NCI-H187 treated with DMSO at 0.1 percent for 48 hours (cell line): ENCODE measurements around the gene KDM4C.
"Not testable (repeated sequence)": the region's sequence is repeated elsewhere in the genome, so short reads cannot be mapped to it uniquely, and the experiment has no call there.

ENCODE experiments used
- DNase-seq: peaks from one replicate; lab custom pipeline; 2025; lab: John Stamatoyannopoulos, UW

KDM4C gene

GRCh38 chr9:6975198-6975597, 217.4 kb downstream of the KDM4C start:
- no peak for DNase-seq

- DNase-seq = no peak
These were observed 220.0 kb downstream of the KDM4C start for GRCh38 chr9:6977761-6978160.

- DNase-seq = no peak
These were observed 220.8 kb downstream of the KDM4C start for GRCh38 chr9:6978591-6978990.

DNA sequence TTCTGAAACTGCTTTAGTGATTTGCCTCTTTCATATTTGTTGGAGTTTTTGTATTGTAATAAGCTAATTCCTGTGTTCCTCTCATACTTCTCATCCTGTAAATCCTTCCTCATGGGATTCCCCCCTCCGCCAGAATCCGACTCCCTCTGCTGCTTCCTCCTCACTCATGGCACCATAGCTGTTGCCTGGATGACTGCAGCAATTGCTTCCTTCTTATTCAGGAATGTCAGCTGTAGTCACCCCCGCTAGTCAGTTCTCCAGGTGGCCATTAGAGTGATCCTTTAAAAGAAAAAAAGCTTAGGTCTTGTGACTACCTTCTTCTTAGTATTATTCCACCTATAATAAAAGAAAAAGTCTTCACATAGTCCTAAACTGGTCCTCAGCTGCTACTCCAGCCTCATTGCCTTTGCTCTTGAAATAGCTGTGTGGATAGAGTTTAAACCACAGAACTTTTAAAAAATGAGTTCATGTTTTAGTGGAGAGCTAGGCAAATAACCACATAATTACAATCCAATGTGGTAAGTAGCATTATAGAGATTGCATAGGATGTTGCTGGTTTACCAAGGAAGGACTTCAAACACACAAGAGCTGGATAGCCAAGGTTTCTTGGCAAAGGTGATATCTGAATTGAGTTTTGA, 227.3 kb downstream of the KDM4C start:
- no peak for DNase-seq

- no peak for DNase-seq
These were observed 228.5 kb downstream of the KDM4C start for GRCh38 chr9:6986141-6986815.

- no peak for DNase-seq
These were observed 229.6 kb downstream of the KDM4C start for GRCh38 chr9:6987381-6987780.

- DNase-seq = no peak
These were observed 233.6 kb downstream of the KDM4C start for GRCh38 chr9:6991418-6991817.

- no peak for DNase-seq
These were observed 238.5 kb downstream of the KDM4C start for GRCh38 chr9:6996061-6996854.

GRCh38 chr9:6997330-6997729, 239.6 kb downstream of the KDM4C start:
- no peak for DNase-seq

- no peak for DNase-seq
These were observed 242.0 kb downstream of the KDM4C start for GRCh38 chr9:6999794-7000193.

DNA sequence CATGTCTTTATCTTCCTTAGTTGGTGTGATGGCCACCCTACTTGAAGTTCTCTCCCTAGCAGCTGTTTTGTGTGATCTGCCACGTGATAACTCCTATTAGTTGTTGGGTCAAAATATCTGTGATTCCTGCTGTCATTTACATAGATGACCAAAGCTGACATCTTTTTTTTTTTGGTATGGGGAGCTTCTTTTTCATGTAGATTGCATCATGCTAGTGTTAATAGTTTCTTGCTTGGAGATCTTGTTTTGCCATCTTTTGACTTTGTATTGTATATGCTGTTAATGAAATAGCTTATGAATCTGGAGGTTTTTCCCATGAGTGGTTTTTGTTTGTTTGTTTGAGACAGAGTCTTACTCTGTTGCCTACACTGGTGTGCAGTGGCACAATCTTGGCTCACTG, 243.8 kb downstream of the KDM4C start:
- DNase-seq = no peak

DNA sequence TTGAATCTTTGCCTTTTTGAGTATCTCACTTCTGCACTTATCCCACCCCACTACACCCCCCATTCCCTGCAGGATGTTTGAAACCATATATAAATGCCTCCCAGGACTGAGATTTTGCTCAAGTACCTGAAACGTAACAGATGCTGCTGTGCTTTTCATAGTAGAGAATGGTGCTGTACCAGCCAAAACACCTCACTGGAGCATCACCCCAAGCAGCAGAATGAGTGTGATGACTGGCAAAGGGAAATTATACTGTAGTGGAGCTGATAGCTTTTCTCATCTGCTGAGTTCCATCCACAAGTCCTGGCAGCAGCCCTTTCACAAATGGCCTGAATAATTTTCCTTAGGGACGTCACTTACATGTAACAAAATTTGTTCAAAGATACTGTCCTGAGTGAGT, 246.1 kb downstream of the KDM4C start:
- no peak for DNase-seq

DNA sequence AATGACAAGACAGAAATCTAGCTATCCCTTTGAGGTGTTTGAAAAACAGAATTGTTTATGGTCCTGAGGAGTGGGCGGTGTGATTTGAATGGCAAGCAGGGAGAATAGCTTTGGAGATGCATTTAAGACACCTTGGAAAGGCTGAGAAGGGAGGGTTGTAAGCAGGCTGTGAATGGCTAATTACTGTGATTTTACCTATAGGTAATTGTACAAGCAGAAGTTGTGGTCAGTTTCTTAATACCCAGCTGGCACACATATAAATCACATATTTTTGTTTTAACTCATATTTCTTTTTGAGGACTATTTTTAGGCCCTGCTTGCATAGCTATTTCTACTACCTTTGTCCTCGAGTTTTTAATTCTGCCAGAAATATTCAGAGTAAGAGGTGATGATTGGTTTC, 248.6 kb downstream of the KDM4C start:
- no peak for DNase-seq

- no peak for DNase-seq
These were observed 250.6 kb downstream of the KDM4C start for GRCh38 chr9:7008411-7008810.

GRCh38 chr9:7009065-7009464, 251.3 kb downstream of the KDM4C start:
- no peak for DNase-seq

DNA sequence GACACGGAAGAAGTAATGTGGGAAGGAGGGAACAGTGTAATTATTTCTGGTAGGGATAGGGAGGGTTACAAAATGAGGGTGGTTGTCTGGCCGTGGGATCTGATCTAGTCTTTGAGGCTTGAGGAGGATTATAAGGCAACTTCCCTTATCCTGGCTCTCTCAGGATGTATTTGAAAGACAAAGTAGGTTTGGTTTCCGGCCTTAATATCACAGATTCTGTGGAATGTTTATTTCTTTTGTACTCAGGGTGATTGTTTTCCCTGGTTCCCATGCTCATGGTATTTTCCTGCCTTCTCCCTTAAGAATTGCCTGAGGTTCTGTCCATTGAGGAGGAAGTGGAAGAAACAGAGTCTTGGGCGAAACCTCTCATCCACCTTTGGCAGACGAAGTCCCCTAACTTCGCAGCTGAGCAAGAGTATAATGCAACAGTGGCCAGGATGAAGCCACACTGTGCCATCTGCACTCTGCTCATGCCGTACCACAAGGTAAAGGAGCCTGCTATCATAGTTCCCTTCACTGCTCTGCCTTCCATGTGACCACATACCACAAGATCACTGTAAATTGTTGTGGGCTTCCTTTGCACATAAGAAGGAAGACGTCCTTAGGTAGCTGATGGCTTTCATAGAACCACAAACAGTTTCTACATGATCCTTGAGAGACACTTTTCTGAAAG, 253.8 kb downstream of the KDM4C start:
- no peak for DNase-seq

DNA sequence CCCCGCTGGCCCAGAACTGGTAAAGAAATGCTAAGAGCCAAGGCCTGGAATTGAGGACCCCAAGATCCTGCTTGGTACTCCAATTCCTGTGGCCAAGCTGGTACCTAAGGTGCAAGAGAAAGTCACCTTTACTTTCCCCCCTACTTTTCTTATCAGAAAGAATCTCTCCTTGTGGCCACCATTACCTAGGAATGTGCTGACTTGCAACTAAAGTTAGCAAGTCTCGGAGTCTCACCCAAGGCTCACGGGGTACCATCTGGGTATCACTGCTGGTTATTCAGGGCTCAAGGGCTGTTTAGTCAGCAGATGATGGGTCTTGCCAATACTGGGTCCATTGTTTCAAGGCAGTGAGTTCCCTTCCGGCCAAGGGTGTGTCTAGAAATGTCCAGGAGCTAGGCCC, 270.2 kb downstream of the KDM4C start:
- no peak for DNase-seq

DNA sequence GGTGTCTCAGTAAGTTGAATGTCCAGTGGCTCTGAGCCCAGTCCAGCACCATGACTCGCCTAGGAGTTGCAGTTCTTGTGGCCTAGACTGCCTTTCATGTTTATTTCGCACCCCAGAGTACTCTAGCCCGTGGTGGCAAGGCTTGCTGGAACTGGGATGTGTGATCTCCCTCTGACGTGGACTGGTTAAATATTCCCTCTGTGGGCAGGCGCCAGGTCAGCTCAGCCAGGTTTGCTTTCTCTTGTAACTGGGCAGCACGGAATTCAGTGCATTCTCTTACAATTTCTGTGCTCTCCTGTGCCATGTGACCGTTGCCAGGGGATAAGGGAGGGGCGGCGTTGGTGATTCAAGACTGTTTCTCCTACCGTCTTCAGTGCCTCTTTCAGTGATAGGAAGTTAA, 270.8 kb downstream of the KDM4C start:
- DNase-seq = no peak

- not testable (repeated sequence) for DNase-seq
These were observed 273.2 kb downstream of the KDM4C start for GRCh38 chr9:7030943-7031342.

- DNase-seq = no peak
These were observed 275.6 kb downstream of the KDM4C start for GRCh38 chr9:7033076-7034045.

- no peak for DNase-seq
These were observed 279.4 kb downstream of the KDM4C start for GRCh38 chr9:7037176-7037575.
